ENCODE results near the gene SVEP1. TPM values are rescaled to one million over a fixed set of nuclear protein-coding genes. Genes with fewer than 3 reads are reported as not detected.
"Not testable (repeated sequence)": the region's sequence is repeated elsewhere in the genome, so short reads cannot be mapped to it uniquely, and the experiment has no call there.

SVEP1 gene
- total RNA-seq, 1 experiment from 2014 or later: 0.45 TPM

- Histone ChIP-seq H3K27ac (ENCODE audit: low read depth, low read length, poor library complexity, severe bottlenecking) (no peak overlapping the region), H3K27me3 (replicated peaks; ENCODE audit: insufficient read depth, low read depth, low read length, poor library complexity) (no peaks in the 10 kb centered on the region), H3K36me3 (ENCODE audit: insufficient read depth, low read length, poor library complexity, severe bottlenecking) (no peaks in the 10 kb centered on the region), H3K4me3 (ENCODE audit: low read depth, low read length, poor library complexity, severe bottlenecking) (no peak overlapping the region), H3K4me1 (ENCODE audit: insufficient read depth, low read length, poor library complexity, severe bottlenecking) (no peaks in the 10 kb centered on the region), H3K9me3 (ENCODE audit: low read depth, low read length, poor library complexity, severe bottlenecking) (no peaks in the 10 kb centered on the region)
- no TSS peak for BruUV-seq (replicated peaks)
- DNase-seq (ENCODE audit: low spot score): no peak
- intact Hi-C loops (cut with micrococcal nuclease; ENCODE audit: unreplicated experiment): no loop called here
- ChIA-PET CTCF (no interaction called here), POLR2A (ENCODE audit: low non-redundant PET) (no interaction called here)
- TF ChIP-seq EZH2 (IDR thresholded peaks at IDR 0.05; ENCODE audit: borderline replicate concordance, low read depth, low read length, poor library complexity, severe bottlenecking): no peak
- TF ChIP-seq CTCF (conservative IDR thresholded peaks at IDR 0.05; ENCODE audit: low read depth, low read length): no peak
Observed at GRCh38 chr9:110615498-110615897, 36.0 kb upstream of the SVEP1 start.

- DNase-seq (ENCODE audit: low spot score); H3K27me3 ChIP-seq (replicated peaks; ENCODE audit: insufficient read depth, low read depth, low read length, poor library complexity); H3K4me1 ChIP-seq (ENCODE audit: insufficient read depth, low read length, poor library complexity, severe bottlenecking); intact Hi-C loops (cut with micrococcal nuclease; ENCODE audit: unreplicated experiment); H3K27ac ChIP-seq (ENCODE audit: low read depth, low read length, poor library complexity, severe bottlenecking); H3K4me3 ChIP-seq (ENCODE audit: low read depth, low read length, poor library complexity, severe bottlenecking); H3K9me3 ChIP-seq (ENCODE audit: low read depth, low read length, poor library complexity, severe bottlenecking); H3K36me3 ChIP-seq (ENCODE audit: insufficient read depth, low read length, poor library complexity, severe bottlenecking); POLR2A ChIA-PET (ENCODE audit: low non-redundant PET); CTCF ChIA-PET; BruUV-seq (replicated peaks): not testable (repeated sequence)
Observed at GRCh38 chr9:110614576-110614975, 35.0 kb upstream of the SVEP1 start.

- no peak overlapping the region for H3K4me3 ChIP-seq (ENCODE audit: low read depth, low read length, poor library complexity, severe bottlenecking)
- no peaks in the 10 kb centered on the region for H3K27me3 ChIP-seq (replicated peaks; ENCODE audit: insufficient read depth, low read depth, low read length, poor library complexity)
- no peak for DNase-seq (ENCODE audit: low spot score)
- CTCF ChIA-PET: no interaction called here
- no peaks in the 10 kb centered on the region for H3K4me1 ChIP-seq (ENCODE audit: insufficient read depth, low read length, poor library complexity, severe bottlenecking)
- POLR2A ChIA-PET (ENCODE audit: low non-redundant PET): no interaction called here
- no TSS peak for BruUV-seq (replicated peaks)
- H3K36me3 ChIP-seq (ENCODE audit: insufficient read depth, low read length, poor library complexity, severe bottlenecking): no peaks in the 10 kb centered on the region
- no peak overlapping the region for H3K27ac ChIP-seq (ENCODE audit: low read depth, low read length, poor library complexity, severe bottlenecking)
- H3K9me3 ChIP-seq (ENCODE audit: low read depth, low read length, poor library complexity, severe bottlenecking): no peaks in the 10 kb centered on the region
- TF ChIP-seq CTCF (conservative IDR thresholded peaks at IDR 0.05; ENCODE audit: low read depth, low read length) (no peak), EZH2 (IDR thresholded peaks at IDR 0.05; ENCODE audit: borderline replicate concordance, low read depth, low read length, poor library complexity, severe bottlenecking) (no peak)
- intact Hi-C loops (cut with micrococcal nuclease; ENCODE audit: unreplicated experiment): no loop called here
Observed at GRCh38 chr9:110606179-110606790, 26.7 kb upstream of the SVEP1 start.

GRCh38 chr9:110605565-110605964 is 26.0 kb upstream of the SVEP1 start:
- CTCF ChIA-PET: no interaction called here

More at GRCh38 chr9:110605565-110605964, 26.0 kb upstream of the SVEP1 start:
- Histone ChIP-seq H3K27me3 (replicated peaks; ENCODE audit: insufficient read depth, low read depth, low read length, poor library complexity) (no peaks in the 10 kb centered on the region), H3K4me3 (ENCODE audit: low read depth, low read length, poor library complexity, severe bottlenecking) (no peak overlapping the region), H3K36me3 (ENCODE audit: insufficient read depth, low read length, poor library complexity, severe bottlenecking) (no peaks in the 10 kb centered on the region), H3K27ac (ENCODE audit: low read depth, low read length, poor library complexity, severe bottlenecking) (no peak overlapping the region), H3K4me1 (ENCODE audit: insufficient read depth, low read length, poor library complexity, severe bottlenecking) (no peaks in the 10 kb centered on the region), H3K9me3 (ENCODE audit: low read depth, low read length, poor library complexity, severe bottlenecking) (no peaks in the 10 kb centered on the region)
- POLR2A ChIA-PET (ENCODE audit: low non-redundant PET): no interaction called here
- DNase-seq (ENCODE audit: low spot score): no peak
- intact Hi-C loops (cut with micrococcal nuclease; ENCODE audit: unreplicated experiment): no loop called here
- no TSS peak for BruUV-seq (replicated peaks)
- TF ChIP-seq CTCF (conservative IDR thresholded peaks at IDR 0.05; ENCODE audit: low read depth, low read length) (no peak), EZH2 (IDR thresholded peaks at IDR 0.05; ENCODE audit: borderline replicate concordance, low read depth, low read length, poor library complexity, severe bottlenecking) (no peak)

Data from A673 (cell line).